Fibroblast of villous mesenchyme (primary cell): ENCODE data around the gene ANXA4. TPM values are rescaled to one million over a fixed set of nuclear protein-coding genes. Genes with fewer than 3 reads are reported as not detected.
"Not testable (repeated sequence)": the region's sequence is repeated elsewhere in the genome, so short reads cannot be mapped to it uniquely, and the experiment has no call there.

Experiments
- DNase-seq: peaks from one replicate; pipeline ENCODE4 v3.0.0-alpha.2; 2010; ENCODE audit warnings: low read depth
- H3K4me3 ChIP-seq: 2 replicates; pipeline ENCODE4 v1.5.1; 2011; ENCODE audit warnings: low read depth, mild to moderate bottlenecking, low read length
- total RNA-seq: library from RNA; depleted of rRNA; stranded (reverse); fragments of >200 nt; gene quantifications from 2 replicates; pipeline ENCODE4 v1.2.3, GENCODE V29; 2012
- TF ChIP-seq, protein P1 (sequence below): IDR thresholded peaks from 2 replicates; pipeline ENCODE4 v1.5.1; 2012; ENCODE audit warnings: low read depth, mild to moderate bottlenecking, low read length; ENCODE audit not compliant: insufficient read depth

The ANXA4 gene
- total RNA-seq, 1 donor: 35.8 TPM

- no peak for DNase-seq
- H3K4me3 ChIP-seq: no peak overlapping the region
- TF ChIP-seq, protein P1, sequence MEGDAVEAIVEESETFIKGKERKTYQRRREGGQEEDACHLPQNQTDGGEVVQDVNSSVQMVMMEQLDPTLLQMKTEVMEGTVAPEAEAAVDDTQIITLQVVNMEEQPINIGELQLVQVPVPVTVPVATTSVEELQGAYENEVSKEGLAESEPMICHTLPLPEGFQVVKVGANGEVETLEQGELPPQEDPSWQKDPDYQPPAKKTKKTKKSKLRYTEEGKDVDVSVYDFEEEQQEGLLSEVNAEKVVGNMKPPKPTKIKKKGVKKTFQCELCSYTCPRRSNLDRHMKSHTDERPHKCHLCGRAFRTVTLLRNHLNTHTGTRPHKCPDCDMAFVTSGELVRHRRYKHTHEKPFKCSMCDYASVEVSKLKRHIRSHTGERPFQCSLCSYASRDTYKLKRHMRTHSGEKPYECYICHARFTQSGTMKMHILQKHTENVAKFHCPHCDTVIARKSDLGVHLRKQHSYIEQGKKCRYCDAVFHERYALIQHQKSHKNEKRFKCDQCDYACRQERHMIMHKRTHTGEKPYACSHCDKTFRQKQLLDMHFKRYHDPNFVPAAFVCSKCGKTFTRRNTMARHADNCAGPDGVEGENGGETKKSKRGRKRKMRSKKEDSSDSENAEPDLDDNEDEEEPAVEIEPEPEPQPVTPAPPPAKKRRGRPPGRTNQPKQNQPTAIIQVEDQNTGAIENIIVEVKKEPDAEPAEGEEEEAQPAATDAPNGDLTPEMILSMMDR: no peak
These were observed 29.5 kb downstream of the ANXA4 start for GRCh38 chr2:69771461-69771860.

DNA sequence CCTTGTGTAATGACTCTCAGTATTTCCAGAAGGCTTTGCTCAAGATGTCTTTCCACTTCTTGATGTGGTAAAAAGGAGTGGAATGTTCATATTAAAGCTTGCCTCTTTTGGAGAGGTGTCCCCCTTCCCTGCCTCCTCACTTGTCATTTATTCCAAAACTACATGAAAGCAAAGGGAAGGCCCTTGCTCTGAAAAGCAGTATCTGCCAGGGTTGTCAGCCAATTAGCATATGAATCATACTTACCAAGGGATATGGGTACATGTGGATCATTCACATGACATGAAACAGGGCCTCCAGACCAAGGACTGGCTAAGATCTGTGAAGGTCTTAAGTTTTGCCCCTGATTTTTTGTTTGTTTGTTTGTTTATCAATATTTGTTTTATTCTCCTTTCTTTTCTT, 31.3 kb downstream of the ANXA4 start:
- TF ChIP-seq, protein P1: no peak
- peak; percentile 44 for DNase-seq
- H3K4me3 ChIP-seq: no peak overlapping the region

DNA sequence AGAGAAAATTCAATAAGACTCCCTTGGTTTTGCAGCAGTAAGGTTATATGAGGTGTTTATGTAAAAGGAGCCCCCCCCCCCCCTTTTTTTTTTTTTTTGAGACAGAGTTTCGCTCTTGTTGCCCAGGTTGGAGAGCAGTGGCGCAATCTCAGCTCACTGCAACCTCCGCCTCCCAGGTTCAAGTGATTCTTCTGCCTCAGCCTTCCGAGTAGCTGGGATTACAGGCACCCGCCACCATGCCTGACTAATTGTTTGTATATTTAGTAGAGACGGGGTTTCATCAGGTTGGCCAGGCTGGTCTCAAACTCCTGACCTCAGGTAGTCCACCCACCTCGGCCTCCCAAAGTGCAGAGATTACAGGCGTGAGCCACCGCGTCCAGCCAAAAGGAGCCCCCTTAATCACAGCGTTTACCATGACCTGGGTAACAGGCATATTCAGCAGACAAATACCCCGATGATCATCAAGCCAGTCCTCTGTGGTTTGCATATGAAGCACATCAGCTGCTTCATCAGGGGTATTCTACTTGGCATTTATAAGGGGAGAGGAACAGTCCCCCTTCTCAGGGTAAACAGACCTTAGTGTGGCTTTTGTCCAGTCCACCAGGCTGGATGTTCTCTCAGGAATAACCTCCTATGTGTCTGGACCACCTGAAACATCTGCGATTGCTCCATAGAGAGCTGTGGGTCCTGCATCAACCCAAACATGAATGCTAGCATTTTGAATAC, 32.5 kb downstream of the ANXA4 start:
- not testable (repeated sequence) for DNase-seq, H3K4me3 ChIP-seq

GRCh38 chr2:69774984-69775982, 33.3 kb downstream of the ANXA4 start:
- H3K4me3 ChIP-seq: no peak overlapping the region
- DNase-seq: no peak
- TF ChIP-seq, protein P1: no peak

GRCh38 chr2:69776886-69777785, 35.2 kb downstream of the ANXA4 start:
- TF ChIP-seq, protein P1: no peak
- H3K4me3 ChIP-seq: no peak overlapping the region
- no peak for DNase-seq

DNA sequence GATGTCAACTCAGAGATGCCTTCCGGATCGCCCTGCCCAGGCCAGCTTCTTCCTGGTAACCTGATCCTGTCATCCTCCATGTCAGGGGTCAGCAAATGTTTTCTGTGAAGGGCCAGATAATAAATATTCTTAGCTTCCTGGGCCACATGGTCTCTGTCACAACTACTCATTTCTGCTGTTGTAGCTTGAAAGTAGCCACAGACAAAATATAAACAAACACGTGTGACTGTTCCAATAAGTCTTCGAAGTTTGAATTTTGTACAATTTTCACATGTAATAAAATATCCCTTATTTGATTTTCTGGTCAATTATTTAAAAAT, 35.8 kb downstream of the ANXA4 start:
- TF ChIP-seq, protein P1: no peak
- no peak overlapping the region for H3K4me3 ChIP-seq
- no peak for DNase-seq
